HCEC 1CT (cell line): Measurements from ENCODE around the gene PPARA.

Source experiments
- DNase-seq: peaks from one replicate; pipeline ENCODE4 v3.0.0-alpha.2; 2017

The PPARA gene

GRCh38 chr22:46146329-46146728 is 4.0 kb upstream of the PPARA start:
- no peak for DNase-seq

GRCh38 chr22:46147061-46147460 is 3.3 kb upstream of the PPARA start:
- DNase-seq = no peak

- no peak for DNase-seq
These were observed 2.7 kb upstream of the PPARA start for GRCh38 chr22:46147471-46148267.

GRCh38 chr22:46148336-46148735 is 2.0 kb upstream of the PPARA start:
- DNase-seq = no peak

GRCh38 chr22:46148816-46149511 is 1.4 kb upstream of the PPARA start:
- no peak for DNase-seq

- DNase-seq = no peak
These were observed 753 bp upstream of the PPARA start for GRCh38 chr22:46149512-46150033.

- DNase-seq = no peak
These were observed 540 bp downstream of the PPARA start for GRCh38 chr22:46150655-46151477.

- DNase-seq = no peak
These were observed 3.6 kb downstream of the PPARA start for GRCh38 chr22:46153930-46154329.

- DNase-seq = no peak
These were observed 5.7 kb downstream of the PPARA start for GRCh38 chr22:46156031-46156430.

GRCh38 chr22:46158283-46158682 is 8.0 kb downstream of the PPARA start:
- no peak for DNase-seq

GRCh38 chr22:46159212-46159611 is 8.9 kb downstream of the PPARA start:
- no peak for DNase-seq

- no peak for DNase-seq
These were observed 9.5 kb downstream of the PPARA start for GRCh38 chr22:46159777-46160176.

GRCh38 chr22:46162285-46162684 is 12.0 kb downstream of the PPARA start:
- no peak for DNase-seq

GRCh38 chr22:46162771-46163556 is 12.6 kb downstream of the PPARA start:
- DNase-seq = no peak

- no peak for DNase-seq
These were observed 13.2 kb downstream of the PPARA start for GRCh38 chr22:46163557-46163888.

GRCh38 chr22:46165977-46166376 is 15.7 kb downstream of the PPARA start:
- no peak for DNase-seq

- DNase-seq = no peak
These were observed 19.3 kb downstream of the PPARA start for GRCh38 chr22:46169628-46170027.

GRCh38 chr22:46171940-46172339 is 21.6 kb downstream of the PPARA start:
- DNase-seq = peak; percentile 83

- no peak for DNase-seq
These were observed 22.3 kb downstream of the PPARA start for GRCh38 chr22:46172522-46173110.

- no peak for DNase-seq
These were observed 22.8 kb downstream of the PPARA start for GRCh38 chr22:46173152-46173551.

- DNase-seq = peak; percentile 86
These were observed 25.3 kb downstream of the PPARA start for GRCh38 chr22:46175631-46176030.

GRCh38 chr22:46176508-46177003 is 26.2 kb downstream of the PPARA start:
- DNase-seq = no peak
